ENCODE measurements around the gene SEL1L3.
"Not testable (repeated sequence)": the region's sequence is repeated elsewhere in the genome, so short reads cannot be mapped to it uniquely, and the experiment has no call there.

SEL1L3 gene

DNA sequence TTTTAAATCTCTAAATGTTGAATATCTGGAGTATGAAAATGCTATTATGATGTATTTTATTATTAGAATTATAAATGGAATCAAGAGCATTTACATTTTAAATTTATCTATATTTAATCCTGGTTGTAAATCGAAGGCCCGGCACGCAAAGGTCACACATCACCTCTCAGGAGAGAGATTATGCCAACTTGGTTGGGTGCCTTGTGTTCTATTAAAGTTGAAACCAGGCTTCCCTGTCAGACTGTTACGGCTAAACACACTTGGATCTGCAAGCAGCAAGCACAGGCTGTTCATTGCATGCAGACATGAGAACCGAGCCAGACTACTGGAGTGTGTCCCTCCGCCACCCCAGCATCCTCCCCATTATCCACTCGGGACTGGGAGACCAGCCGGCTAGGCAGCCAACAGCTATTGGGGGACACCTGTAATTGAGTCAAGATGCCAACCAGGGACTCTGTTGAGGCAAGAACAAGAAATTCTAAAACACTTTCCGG, 16.4 kb upstream of the SEL1L3 start:
- no peak for DNase-seq

DNA sequence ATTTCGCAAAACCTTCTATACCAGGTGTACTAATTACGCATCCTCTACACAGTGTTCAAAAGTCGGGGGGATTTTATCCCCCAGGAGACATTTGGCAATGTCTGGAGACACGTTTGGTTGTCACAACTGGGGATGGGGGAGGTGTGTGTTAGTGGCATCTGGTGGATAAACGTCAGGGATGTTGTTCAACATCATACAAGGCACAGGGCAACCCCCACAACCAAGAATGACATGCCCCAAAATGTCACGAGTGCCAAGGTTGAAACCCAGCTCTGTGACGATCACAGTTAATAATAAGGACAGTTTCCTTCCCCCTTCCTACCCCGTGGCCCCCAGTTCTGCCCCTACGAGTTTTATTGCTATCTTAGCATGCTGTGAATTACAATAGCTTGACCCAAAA, 15.9 kb upstream of the SEL1L3 start:
- DNase-seq: no peak

DNA sequence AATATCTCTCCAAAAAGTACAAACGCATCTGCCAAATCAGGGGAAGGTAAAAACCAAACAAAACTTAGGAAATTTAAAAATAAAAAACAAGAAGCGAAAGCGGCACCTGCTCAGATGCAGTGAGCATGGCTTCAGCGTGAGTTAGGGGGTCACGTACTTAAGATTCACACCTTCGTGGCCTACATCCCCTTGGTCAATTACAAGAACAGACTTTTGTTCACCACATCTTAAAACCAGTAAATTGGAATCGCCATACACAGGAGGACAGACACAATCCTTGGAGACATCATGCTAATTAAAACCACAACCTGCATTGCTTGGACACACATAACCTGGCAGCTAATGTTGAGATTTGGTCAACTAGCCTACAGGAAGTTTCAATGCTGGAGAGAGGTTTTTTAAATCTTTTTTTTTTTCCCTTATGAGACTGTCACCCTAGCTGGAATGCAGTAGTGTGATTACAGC, 12.5 kb upstream of the SEL1L3 start:
- DNase-seq: no peak

DNA sequence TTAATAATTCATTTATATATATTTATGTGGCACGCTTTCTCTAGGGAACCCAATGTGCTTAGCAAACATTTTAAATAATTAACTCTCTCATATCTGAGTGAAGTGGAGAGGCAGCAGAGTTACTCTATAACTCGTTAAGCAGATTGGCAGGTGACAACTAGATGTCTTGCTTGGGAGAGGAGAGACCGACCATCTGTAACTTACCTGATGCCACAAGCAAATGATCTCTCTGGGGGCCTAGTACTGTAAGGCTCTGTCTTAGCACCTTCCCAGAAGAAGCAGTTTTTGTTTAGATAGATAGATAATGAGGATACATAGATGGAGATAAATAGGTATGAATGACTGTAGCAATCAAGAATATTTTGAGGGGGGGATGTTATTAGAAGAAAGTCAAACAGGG, 11.9 kb upstream of the SEL1L3 start:
- no peak for DNase-seq

DNA sequence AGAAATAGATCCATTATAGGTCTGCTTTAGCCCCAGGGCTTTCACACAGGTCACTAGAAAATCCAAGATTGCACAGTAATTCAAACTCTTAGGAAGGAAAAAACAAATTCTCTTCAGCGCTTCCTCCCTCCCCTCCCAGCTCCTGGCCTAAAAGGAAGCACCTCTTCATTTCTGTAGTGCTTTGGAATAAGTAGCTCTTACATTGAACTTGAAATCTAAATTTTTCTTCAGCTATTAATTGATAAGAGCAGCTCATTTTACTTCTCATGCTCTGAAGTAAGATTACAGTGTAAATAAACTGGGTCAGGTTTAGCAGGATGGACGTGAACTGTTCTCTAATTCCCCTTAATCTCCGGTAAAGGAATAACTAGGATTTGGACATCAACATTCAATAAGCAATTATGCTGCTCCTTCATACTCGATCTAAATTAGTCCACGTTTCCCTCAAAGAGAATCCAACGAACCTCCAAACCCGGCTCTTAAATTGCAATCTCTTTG, 10.9 kb upstream of the SEL1L3 start:
- DNase-seq: no peak

DNA sequence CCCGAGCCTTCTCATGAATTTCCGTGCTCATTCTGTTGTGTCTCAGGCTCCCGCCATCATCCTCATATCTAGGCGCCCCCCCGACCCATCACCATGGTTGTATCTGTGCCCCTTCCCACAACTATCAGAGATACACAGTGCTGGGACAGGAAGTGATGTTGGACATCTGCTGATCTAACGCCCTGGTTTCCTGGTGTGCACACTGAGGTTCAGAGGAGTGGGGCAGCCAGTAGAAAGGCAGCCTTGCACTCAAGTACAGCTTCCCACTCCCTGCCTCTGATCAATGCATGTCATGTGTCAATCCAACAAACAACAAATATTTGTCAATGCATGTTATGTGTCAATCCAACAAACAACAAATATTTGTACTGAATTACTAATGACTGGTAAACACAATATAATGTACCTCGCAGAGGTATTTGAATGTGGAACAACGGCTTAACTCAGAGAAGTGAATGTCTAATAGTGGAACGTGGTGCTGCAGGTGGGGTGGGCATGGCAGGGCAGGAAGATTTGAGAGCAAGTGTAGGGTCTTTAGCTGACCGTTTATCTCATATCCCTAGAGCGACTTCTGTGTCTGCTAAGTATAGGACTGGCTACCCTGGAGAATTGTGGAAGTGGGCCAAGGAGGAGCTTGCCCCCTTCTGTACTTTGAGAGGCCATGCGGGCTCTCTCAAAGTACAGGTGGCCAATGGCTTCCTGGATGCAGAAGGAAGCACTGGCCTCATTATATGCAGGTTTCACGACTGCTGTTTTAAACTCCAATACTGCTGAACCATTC, 10.3 kb upstream of the SEL1L3 start:
- DNase-seq: no peak

DNA sequence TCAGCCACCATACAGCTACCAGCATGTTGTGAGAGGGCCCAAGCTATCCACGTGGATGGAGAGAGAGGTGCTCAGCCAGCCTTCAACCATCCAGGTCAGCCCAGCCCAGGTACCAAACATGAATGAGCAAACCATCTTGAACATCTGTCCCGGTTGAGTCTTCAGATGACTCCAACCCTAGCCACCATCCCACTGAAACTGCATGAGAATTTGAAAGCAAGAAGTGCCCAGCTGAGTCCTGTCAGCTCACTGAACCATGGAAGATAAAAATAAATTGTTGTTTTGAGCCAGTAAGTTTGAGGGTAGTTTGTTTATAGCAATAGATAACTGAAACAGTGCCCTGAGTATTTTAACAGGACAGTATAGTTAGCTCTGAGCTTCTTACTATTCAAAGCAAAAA, 7.3 kb upstream of the SEL1L3 start:
- no peak for DNase-seq

DNA sequence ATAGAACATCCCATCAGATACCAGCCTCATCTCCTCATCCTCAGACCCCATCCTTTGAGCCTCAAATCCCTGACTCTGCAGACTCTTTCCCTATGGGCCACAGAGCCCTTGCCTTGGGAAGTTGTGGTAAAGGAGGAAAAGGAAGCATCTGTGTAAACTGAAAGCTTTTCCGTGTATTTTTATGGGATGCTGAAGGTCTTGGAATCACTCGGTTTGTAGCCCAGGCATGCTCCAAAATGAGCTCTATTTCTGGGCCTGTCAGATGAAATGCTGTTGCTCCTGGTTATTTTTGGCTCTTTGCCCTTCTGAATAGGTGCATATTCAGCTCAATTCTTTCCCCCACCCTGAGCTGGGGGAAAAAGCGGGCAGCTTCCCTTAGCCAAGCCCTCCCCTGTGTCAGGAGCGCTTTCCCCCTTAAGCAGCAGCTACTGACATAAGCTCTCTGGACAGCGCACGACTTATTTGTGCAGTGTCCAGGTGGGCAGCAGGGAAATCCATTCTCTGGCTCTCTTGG, 5.0 kb upstream of the SEL1L3 start:
- no peak for DNase-seq

DNA sequence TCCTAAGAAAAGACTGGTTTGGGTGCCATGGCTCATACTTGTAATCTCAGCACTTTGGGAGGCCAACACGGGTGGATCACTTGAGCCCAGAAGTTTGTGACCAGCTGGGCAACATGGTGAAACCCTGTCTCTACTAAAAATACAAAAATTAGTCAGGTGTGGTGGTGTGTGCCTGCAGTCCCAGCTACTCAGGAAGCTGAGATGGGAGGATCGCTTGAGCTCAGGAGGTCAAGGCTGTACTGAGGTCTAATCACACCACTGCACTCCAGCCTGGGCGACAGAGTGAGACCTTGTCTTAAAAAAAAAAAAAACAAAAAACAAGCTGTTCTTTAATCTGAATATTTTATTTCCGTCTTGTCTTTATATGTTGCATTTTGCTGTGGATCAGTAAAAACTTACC, 3.6 kb upstream of the SEL1L3 start:
- DNase-seq: not testable (repeated sequence)

DNA sequence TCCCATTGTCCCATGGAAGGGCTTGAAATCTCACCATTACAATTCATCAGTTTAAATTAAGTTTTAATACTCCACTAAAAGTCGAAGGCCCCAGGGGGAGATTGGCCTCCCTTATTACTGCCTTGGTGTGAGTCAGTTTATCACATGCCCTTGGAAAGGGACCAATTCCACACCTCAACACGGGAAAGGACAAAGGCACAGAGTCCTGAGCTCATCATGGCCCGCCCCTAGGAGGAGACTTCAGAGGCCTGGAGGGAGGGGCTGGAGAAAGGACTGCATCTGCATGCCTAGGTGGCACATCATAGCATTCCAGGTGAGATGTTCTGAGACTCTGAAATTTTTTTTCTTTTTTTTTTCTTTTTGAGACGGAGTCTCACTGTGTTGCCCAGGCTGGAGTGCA, 2.8 kb upstream of the SEL1L3 start:
- DNase-seq: no peak

DNA sequence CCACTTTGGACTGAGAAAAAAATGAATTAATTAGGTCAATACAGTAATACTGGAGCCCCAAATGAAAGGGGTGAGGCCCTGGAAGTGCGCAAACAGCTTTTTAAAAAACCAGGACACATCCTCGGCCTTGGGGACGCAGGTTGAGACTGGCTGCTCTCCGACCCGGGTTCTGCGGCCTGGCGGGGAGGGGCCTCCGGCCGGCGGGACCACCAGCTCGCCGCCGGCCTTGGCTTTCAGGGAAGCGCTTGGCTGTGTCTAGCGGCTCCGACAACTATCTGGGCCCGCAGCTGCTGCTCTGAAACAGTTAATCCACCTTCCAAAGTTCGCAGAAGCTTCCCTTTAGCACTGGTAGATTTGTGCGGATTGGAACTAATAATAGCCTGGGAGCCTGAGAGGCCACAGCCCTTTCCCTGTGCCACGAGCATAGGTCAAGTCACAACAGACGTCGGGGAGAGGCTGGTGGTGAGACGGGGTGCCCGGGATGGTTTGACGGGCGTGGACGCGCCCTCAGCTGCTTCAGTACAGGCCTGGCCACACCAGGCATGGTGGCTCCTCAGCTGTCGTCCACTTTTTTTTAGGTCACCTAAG, 1.1 kb upstream of the SEL1L3 start:
- DNase-seq: no peak

DNA sequence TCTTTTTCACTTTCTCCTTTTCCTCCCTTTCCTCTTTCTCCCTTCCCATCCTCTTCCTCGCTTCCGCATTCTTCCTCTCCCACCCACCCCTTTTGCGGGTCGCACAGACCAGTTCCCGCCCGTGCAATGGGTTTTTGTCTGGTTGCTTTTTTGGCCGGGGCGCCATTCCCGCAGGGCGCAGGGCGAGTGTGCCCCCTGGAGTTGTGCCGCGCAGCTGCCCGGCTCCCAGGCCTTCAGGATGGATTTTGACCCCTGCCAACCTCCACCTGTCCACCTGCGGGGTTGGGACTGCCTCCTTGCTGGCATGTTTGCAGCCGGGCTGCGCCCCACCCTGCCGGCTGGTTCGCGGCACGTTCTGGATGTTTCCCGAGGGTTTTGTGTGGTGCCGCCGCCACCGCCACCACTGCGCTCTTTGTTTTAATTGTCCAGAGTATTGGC, 578 bp upstream of the SEL1L3 start:
- no peak for DNase-seq

DNA sequence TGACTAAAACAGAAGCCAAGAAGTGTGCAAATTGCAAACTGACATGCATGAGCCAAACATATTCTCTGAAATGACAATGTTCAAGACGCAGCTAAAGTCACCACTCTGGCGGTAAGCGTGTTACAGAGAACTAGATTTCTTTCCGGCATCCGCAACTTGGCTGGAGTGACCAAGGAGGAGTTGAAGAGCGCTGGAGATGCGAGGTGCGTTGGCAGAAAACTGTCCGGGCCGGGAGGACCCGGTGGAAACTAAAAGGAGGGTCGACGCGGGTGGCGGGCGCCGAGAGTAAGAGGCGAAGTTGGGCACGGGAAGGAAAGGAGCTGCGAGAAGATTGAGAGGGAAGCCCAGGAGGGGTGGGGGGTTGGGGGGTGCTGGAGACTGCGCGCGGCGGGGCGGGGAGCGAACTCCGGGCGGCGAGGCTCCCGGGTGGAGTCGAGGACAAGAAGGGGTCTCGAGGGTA, 807 bp downstream of the SEL1L3 start:
- no peak for DNase-seq

DNA sequence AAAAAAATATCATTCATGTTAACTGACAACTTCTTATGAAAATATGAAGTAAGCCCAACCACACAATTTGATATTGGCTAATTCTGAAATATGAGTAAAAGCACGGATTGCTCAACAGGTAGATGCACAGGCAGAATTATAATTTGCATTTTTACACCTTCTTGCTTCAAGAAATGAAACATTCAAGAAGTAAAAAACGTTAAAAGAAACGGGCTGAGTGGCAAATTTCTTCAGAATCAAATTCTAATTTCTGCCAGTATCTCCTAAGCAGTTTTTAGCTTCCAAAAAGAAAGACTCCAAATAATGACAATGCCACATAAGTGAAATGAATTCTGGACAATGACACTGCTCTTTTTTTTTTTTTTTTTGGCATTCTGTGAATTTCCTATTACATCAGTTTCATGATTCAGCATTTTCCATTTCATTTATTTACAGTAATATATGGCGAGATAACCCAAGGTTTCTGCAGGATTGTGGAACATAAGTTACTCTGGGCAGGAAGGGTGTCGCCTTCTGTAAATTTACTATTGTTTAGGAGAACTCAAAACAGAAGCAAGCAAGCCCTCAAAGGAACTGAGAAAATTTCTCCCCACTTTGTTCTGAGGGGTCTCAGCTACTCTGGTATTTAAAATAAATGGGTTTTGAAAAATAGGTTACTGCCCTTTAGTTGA, 1.4 kb downstream of the SEL1L3 start:
- DNase-seq: no peak

DNA sequence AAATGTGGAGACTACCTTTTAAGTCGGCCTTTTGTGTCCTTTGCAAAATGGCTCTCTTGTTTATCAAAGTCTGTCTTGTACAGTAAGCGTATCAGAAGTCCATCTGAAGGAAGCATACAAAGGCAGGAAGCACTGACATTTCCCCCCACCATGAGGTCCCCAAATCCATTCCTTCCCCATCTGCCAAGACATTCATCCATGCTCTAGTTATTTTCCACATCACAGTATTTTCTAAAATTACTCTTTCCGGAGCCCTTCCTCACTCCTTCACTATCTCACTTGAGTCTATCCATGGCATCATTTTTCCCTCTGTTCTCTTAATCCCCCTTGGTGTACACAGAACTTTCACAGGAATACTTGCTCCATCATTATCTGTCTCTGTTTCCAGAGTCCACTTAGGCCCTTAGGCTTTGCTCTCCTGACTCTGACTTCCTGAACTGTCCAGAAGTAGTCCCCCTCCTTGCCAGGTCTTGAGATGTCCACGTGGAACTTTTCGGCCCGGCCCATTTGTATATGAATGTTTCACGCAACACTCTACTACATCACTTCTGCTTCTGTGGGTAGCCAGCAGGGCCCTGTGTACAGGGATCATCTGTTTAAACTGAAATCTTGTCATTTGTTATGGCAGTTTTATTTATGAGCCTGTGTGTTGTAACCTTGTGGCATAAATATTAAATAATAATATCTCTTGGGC, 2.1 kb downstream of the SEL1L3 start:
- DNase-seq: no peak

DNA sequence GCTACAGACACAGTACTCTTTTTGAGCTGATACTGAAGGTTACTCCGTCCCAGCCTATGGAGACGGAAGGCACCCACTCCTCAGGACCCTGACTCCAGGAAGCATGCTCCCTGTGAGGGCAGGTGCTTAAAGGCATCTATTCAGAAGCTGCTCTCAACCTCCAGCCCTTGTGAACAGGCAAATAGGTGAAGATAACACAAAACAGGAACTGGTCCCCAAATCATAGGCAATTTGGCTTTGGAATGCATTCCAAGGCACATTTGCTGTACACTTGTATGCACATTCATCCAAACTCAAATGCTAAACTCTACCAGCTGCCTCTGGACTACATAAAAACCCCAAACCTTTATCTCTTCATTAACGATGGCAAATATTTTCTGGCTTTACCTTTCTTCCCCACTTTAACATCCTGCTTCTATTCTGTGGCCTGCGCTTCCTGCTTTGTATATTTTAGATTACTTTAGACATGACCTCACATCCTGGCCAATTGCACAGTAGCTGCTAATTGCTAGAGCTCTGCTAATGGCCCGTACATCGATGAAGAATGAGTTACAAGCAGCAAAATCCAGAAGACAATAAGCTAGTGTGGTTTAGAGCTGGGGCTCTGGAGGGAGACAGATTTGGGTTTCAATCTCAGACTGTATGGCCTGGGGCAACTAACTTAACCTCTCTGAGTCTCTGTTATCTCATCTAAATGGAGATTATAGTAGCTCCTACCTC, 3.2 kb downstream of the SEL1L3 start:
- no peak for DNase-seq

DNA sequence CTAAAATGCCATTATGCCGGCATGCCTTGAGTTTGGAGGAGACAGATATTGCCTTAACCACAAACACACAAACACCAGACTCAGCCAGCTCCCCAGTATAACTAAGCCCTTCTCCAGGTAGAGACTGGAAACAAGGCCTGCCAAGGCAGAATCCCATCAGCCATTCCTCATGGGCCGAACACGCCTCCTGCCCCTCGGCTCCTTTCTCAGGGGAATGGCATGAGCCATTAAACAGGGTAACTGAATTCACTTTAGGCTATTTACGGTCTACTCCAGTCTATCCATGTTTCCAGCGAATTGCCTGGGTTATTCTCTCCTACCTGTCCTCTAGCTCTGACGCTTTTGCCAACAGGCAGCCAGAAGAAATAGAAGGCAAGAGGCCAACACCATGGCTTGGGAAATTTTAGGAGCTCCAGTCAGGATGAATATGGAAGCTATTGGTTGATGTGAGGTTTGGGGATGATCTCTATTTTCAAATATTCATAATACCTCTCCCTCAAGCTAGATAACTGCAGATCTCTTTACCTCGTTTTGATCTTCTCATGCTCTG, 4.9 kb downstream of the SEL1L3 start:
- no peak for DNase-seq

DNA sequence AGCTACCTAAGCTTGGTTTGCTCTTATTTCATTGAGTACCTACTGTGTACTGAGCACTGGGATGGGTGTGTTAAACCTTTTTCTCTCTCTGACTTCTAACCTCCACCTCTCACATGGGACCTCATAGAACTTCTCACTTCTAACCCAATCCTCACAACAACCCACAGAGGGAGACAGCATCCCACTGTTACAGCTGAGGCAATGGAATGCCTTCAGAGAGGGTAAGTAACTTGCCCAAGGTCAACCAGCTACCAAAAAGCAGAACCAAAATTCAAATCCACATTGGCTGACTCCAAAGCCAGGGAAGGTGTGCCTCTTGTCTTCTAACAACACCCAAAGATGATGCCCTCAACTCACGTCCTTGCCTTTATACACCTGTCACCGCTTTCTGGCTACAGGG, 5.4 kb downstream of the SEL1L3 start:
- DNase-seq: no peak

DNA sequence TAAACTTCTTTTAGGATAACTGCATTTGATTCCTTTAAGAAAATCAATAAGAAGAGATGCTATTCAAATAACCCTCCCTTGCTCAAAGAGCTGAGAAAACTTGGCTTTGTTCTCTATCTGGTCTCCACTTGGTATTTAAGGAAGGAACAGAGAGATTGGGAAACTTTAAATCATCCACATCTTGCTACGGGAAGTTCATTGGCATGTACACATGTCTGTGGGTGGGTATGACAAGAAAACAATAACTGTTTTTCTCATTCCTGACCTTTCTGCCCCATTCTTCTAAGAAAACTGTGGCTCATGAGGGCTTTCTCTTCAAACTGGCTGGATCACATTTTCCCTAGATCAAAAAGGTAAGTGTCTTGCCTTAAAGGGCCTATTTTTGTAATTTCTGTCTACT, 6.0 kb downstream of the SEL1L3 start:
- DNase-seq: no peak

DNA sequence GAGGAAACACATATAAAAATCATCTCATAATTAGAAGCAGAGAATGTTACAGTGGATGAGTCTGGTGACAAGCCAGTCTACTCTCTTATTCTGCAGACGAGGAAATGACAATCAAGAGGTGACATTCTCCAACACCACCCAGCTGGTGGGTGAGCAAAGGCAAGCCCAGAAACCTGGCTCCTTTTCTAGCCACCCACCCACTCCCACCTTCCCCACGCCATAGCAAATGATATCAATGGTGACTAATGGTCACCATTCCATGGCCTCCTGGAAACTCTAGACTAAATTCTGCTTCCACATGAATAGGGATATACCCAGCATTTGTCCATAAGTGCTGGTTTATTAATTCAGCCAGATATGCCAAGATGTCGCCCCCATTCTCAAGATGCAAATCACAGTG, 10.7 kb downstream of the SEL1L3 start:
- no peak for DNase-seq

DNA sequence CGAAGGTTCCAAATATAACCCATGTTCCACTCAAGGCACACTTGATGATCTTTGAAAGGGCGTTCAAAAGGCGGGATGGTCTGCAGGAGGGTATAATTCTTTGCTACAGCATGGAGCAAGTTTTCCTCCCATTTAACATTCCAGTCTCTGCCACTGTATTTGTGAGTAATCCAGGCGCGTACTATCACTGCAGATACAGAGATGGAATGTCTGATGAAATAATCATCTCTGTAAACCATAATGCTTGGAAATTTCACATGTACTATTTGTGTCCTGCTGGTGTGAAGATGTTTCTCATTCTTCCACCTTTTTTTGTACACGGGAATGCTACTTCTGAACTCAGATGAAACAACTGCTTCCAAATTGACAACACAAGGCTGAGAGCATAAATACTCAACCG, 15.5 kb downstream of the SEL1L3 start:
- DNase-seq: no peak
